Activated CD8-positive, alpha-beta memory T cell treated with anti-CD3 and anti-CD28 coated beads for 48 hours (primary cell): ENCODE measurements around the gene HSPBP1.
"Not testable (repeated sequence)": the region's sequence is repeated elsewhere in the genome, so short reads cannot be mapped to it uniquely, and the experiment has no call there.

Experiments
- DNase-seq, 3 experiments: peaks; one replicate each; pipeline ENCODE4 v3.0.0-alpha.2; 2020; ENCODE audit warnings: low read depth in 2 of 3, low spot score in 2 of 3

HSPBP1 gene

GRCh38 chr19:55279770-55280643 lies at the start of gene HSPBP1:
TSS of gene HSPBP1 (minus strand) at chr19:55280110. CDS start at chr19:55279608, 502 bp downstream.
- DNase-seq, result peak; percentile 93 to 95 (median 95)

- not testable (repeated sequence) for DNase-seq
These were observed 48.9 kb upstream of the HSPBP1 start for GRCh38 chr19:55328774-55329318.

GRCh38 chr19:55325172-55325571 lies 45.3 kb upstream of the HSPBP1 start, which contains the start of gene TMEM150B:
TSS of gene TMEM150B (minus strand) at chr19:55325341. CDS start at chr19:55321036, 4,305 bp downstream.
- no peak for DNase-seq

- no peak for DNase-seq
These were observed 44.8 kb upstream of the HSPBP1 start for GRCh38 chr19:55324662-55325061.

- DNase-seq, result no peak
These were observed 42.4 kb upstream of the HSPBP1 start for GRCh38 chr19:55322204-55322885.

GRCh38 chr19:55321466-55322137 lies 41.7 kb upstream of the HSPBP1 start:
- DNase-seq, result no peak

GRCh38 chr19:55320844-55321419 lies 41.0 kb upstream of the HSPBP1 start:
- DNase-seq, result no peak

GRCh38 chr19:55319785-55320184 lies 39.9 kb upstream of the HSPBP1 start:
- no peak for DNase-seq

GRCh38 chr19:55316646-55317045 lies 36.7 kb upstream of the HSPBP1 start:
- no peak for DNase-seq

- DNase-seq, result no peak
These were observed 36.1 kb upstream of the HSPBP1 start for GRCh38 chr19:55315956-55316525.

GRCh38 chr19:55314396-55314795 lies 34.5 kb upstream of the HSPBP1 start:
- no peak for DNase-seq

GRCh38 chr19:55312621-55313512 lies 33.0 kb upstream of the HSPBP1 start:
- no peak for DNase-seq

- DNase-seq, result no peak
These were observed 31.9 kb upstream of the HSPBP1 start for GRCh38 chr19:55311797-55312196.

- no peak for DNase-seq
These were observed 31.5 kb upstream of the HSPBP1 start for GRCh38 chr19:55311397-55311796.

GRCh38 chr19:55310498-55310897 lies 30.6 kb upstream of the HSPBP1 start:
- DNase-seq, result no peak

- no peak for DNase-seq
These were observed 29.5 kb upstream of the HSPBP1 start for GRCh38 chr19:55309448-55309847.

- no peak for DNase-seq
These were observed 28.4 kb upstream of the HSPBP1 start for GRCh38 chr19:55308281-55308680.

GRCh38 chr19:55306712-55307111 lies 26.8 kb upstream of the HSPBP1 start:
- no peak for DNase-seq

- DNase-seq, result no peak
These were observed 26.2 kb upstream of the HSPBP1 start for GRCh38 chr19:55305983-55306562.
